Middle frontal gyrus (tissue), 1 donor: ENCODE results near the gene SPRTN.

Experiments used
- DNase-seq: peaks from one replicate; pipeline ENCODE4 v3.0.0-alpha.2; 2015; ENCODE audit warnings: low spot score; ENCODE audit errors: extremely low spot score

The SPRTN gene

GRCh38 chr1:231338270-231339128 is at the start of gene SPRTN:
Gene SPRTN (plus strand): TSS chr1:231338293. CDS start chr1:231338384, 91 bp downstream.
- no peak for DNase-seq

GRCh38 chr1:231295938-231296337 is 42.2 kb upstream of the SPRTN start:
- DNase-seq: no peak

- no peak for DNase-seq
Observed at GRCh38 chr1:231301990-231302389, 36.1 kb upstream of the SPRTN start.

- no peak for DNase-seq
Observed at GRCh38 chr1:231310391-231310934, 27.6 kb upstream of the SPRTN start.

GRCh38 chr1:231311720-231312431 is 26.2 kb upstream of the SPRTN start:
- DNase-seq: no peak

- DNase-seq: no peak
Observed at GRCh38 chr1:231312432-231312788, 25.7 kb upstream of the SPRTN start.

GRCh38 chr1:231313661-231314060 is 24.4 kb upstream of the SPRTN start:
- DNase-seq: no peak

- DNase-seq: no peak
Observed at GRCh38 chr1:231315887-231316286, 22.2 kb upstream of the SPRTN start.

GRCh38 chr1:231317306-231318014 is 20.6 kb upstream of the SPRTN start:
- no peak for DNase-seq

GRCh38 chr1:231318015-231318355 is 20.1 kb upstream of the SPRTN start:
- no peak for DNase-seq

GRCh38 chr1:231318568-231318967 is 19.5 kb upstream of the SPRTN start:
- DNase-seq: no peak

- DNase-seq: no peak
Observed at GRCh38 chr1:231319080-231319479, 19.0 kb upstream of the SPRTN start.

GRCh38 chr1:231322880-231323530 is 15.1 kb upstream of the SPRTN start:
- DNase-seq: no peak

GRCh38 chr1:231324660-231325059 is 13.4 kb upstream of the SPRTN start:
- no peak for DNase-seq

GRCh38 chr1:231326248-231326647 is 11.8 kb upstream of the SPRTN start:
- DNase-seq: no peak

GRCh38 chr1:231327617-231328016 is 10.5 kb upstream of the SPRTN start:
- DNase-seq: no peak

GRCh38 chr1:231329483-231329882 is 8.6 kb upstream of the SPRTN start:
- DNase-seq: no peak

- no peak for DNase-seq
Observed at GRCh38 chr1:231332761-231333160, 5.3 kb upstream of the SPRTN start.

GRCh38 chr1:231334079-231334666 is 3.9 kb upstream of the SPRTN start:
- DNase-seq: no peak

- no peak for DNase-seq
Observed at GRCh38 chr1:231334952-231335351, 3.1 kb upstream of the SPRTN start.
